HG03196 (cell line): ENCODE data around the gene TPCN2.

ENCODE experiments used
- ATAC-seq: cut with Tn5 transposase; IDR thresholded peaks from one replicate; pipeline ENCODE4 v1.9.1; 2021; ENCODE audit not compliant: unreplicated experiment

Gene TPCN2

DNA sequence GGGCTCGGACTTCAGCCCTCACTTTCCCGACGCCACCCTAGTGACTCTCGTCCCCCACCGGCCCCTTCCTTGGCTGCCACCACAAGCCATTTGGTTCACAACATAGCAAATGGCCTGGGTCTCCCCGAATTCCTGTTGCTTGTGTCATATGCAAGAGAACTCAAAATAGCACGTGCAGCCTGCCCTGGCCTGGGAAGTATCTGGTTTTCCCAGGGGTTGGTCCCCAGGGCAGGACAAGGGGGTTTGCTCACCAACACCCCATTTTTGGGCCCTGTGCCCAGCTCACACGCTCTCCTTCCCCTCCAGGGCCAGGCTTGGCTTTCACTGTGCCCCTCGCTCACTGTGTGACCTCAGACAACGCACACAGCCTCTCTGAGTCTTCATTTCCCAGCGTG, 12.8 kb upstream of the TPCN2 start:
- no peak for ATAC-seq

DNA sequence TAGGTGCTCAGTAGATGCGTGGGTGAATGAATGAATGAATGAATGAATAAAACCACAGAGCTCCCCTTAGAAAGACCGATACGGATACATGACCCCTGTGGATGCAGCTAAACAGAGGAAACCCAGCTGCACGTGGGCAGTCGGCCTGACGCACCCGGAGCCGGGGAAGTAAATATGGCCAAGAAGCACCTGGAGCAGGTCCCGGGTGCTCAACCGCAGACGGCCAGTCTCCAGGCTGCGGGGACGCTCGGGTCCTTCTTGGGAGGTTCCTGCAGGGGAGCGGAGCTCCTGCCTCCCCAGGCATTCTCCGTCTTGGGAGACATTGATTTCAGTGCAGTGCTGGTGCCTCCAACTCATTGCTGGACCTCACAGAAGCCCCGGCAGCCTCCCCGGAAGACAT, 11.7 kb upstream of the TPCN2 start:
- no peak for ATAC-seq

DNA sequence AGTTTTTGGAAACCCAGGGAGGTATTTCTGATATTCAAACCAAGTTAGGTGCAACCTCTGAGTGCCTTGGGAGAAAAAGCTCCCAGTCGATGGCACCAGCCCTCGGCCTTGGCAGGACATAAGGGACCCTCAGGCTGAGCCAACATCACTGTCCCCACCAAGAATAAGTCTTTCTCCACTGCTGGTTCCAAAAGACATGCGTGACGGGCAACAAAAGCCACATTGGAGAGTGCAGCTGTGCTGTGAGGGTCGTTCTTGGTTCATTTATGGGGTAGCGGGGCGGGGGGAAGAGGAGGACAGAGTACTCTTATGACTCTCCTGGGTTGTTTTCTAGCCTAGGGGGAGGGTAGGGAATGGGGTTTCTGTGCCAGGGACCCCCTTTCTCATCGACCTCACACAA, 11.2 kb upstream of the TPCN2 start:
- no peak for ATAC-seq

DNA sequence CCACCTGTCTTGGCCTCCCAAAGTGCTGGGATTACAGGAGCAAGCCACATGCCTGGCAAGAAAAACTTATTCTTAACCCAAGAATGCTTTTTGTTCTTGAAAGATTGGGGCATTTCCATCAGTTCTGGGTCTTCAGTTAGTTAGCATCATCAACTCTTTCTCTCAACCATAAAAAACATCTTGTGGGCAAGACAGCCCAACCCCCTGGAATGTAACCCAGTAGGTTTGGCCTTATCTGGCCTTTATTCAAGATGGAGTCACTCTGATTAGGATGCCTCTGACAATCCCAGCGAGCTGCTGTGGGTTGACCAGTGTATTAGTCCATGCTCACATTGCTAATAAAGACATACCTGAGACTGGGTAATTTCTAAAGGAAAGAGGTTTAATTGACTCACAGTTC, 9.2 kb upstream of the TPCN2 start:
- no peak for ATAC-seq

DNA sequence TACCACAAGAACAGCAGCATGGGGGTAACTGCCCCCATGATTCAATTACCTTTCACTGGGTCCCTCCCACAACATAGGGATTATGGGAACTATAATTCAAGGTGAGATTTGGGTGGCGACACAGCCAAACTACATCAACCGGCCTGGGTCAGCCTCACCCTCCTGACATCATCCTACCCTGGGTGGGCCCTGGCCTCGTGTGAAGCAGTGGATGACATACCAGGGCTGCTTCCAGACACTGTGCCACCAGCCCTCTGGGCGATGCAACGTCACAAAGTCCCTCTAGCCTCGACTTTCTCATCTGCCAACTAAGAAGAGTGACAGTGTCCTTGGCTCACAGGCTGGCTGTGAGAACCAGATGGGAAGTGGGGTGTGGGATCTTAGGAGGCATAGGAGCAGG, 8.7 kb upstream of the TPCN2 start:
- no peak for ATAC-seq

DNA sequence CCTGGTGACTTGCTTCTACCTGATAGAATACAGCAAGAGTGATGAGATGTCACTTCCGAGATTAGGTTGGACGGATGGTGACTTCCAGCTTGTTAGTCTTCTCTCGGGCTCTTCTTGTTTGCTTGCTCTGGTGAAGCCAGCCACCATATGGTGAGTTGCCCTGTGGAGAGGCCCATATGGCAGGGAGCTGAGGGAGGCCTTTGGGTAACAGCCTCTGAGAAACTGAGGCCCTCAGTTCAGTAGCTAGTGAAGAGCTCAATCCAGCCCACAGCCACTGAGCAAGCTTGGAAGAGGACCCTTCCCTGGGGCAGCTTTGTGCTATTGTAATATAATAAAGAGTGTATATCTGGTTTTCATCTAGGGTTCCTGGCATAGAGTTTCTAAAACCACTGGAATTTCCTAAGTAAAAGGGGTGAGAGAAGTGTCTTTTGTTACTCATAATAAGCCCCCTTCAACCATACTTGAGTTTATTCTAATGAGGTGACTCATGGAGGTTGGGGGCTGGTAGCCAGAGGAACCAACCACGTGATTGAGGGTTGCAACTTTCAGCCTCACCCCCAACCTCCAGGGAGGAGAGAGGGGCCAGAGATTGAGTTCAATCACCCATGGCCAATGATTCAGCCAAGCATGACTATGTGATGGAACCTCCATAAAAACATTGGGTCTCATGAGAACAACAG, 8.0 kb upstream of the TPCN2 start:
- no peak for ATAC-seq

DNA sequence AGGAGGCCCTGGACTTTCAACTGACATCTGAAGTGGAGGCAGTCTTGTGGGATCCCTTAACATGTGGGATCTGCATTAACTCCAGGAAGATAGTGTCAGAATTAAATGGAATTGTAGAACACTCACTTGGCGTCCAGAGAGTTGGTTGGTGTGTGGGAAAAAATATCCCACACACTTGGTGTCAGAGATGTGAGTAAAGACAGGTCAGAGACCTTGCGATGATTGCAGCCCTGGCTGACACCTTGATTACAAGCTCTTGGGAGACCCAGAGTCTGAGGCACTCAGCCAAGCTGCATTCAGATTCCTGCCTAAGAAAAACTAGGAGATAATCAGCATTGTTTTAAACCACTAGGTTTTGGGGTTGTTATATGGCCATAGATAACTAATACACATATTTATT, 7.2 kb upstream of the TPCN2 start:
- ATAC-seq, result no peak

DNA sequence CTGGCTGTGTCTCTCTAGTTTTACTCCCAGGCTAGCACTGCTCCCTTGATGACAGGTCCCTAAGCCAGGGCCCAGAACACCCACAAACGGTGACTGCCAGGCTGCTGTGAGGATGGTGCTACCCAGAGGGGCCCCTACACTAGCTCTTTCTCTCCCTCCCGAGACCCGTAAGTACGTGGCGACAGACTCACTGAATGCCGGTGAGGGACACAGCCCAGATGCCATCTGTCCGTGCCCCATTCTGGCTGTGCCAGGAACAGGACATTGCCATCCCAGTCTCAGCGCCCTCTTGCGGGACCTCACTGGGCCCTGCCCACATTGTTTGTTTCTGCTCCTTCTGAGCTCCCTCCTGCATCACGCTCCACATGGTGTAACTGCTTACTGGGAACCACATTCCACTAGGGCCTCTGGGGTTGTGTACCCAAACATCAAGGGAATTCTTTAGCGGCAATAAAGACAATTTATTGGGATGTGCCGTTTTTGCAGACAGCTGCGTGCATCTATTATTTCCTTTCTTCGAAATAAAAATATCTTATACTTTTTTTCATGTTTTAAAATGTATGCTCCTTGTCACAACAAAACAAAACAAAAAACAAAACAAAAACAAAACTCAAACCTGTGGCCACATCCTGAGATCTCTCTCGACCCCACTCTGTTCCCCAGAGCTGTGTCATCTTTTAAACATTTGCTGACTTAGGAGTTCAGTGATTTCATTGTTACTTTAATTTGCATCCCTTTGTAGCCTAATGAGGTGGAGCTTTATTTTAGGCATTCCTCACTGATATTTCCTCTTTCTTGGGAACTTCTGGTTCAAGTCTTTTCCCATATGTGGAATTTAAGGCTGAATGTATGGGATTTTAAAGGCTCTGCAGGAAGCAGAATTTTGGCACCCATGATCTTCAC, 4.4 kb upstream of the TPCN2 start:
- ATAC-seq, result no peak

DNA sequence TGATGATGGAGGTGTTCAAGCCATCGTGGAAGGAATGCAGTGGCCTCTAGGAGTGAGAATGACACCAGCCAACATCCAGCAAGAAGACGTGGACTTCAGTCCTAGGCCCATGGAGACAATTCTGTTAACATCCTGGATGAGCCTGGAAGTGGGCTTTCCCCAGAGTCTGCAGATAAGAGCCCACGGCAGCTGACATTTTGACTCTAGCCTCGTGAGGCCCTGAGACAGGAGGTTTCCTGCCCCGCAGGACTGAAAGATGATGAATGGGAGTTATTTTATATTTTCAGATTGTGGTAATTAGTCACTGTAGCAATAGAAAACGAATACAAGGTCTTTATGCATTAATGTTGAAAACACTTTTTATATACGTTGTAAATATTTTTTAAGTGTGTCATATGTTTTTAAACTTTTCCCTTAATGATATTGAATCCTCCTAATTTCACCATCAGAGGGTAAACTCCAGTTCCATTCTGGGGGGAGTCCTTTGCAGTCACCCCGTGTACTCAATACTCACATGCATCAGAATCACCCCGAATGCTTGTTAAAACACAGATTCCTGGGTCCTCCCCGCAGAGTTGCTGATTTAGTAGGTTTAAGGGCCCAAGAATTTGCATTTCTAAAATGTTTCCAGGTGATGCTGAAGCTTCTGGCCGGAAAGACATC, 570 bp upstream of the TPCN2 start:
- ATAC-seq, result no peak

DNA sequence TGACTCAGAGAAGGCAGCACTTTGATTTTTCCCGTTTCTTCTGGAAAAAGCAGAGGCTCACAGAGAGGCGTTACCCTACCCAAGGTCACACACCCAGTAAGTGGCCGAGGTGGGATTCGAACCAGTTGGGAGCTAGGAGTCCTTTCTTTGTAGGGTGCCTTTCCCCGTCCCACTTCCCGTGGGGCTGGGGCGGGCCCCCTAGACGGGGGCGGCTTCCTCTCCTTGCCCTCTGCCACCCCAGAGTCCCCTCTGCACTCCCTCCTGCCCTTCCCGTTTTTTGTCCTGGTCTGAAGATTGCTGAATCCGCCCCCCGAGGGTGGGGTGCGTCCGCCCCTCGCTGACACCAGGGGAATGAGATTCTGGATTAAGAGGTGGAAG, 747 bp downstream of the TPCN2 start:
- ATAC-seq, result no peak

DNA sequence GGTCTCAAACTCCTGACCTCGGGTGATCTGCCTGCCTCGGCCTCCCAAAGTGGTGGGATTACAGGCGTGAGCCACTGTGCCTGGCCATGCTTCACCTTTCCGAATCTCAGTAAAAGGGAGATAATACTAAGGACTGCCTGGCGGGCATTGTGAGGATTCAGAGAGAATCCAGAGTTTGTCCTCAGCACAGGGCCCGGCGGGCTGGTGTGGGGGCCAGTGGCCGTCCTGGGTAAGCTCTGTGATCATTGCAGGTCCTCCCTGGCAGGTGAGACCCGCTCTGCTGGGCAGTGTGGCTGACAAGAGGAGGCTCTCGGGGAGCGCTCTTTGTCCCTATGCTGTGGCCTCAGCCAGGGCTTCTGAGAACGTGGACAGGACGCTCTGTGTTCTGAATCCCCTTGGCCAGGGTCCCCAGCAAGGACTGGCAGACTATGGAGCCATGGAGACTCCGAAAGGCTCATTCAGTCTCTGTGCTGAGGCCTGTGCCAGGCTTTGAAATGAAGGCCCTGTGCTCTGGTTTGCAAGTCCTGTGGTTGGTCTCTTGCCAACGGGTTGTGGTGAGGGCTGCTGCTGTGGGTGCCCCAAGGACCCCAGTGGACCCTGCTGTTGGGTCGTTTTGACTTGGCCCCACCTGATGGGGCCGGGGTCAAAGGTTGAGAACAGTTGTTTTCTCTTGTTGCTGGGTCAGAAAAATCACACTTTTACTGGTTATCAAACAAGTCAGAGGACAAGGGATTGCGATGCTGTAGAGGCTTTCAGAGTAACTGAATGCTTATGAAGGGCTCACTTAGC, 2.1 kb downstream of the TPCN2 start:
- ATAC-seq, result no peak

DNA sequence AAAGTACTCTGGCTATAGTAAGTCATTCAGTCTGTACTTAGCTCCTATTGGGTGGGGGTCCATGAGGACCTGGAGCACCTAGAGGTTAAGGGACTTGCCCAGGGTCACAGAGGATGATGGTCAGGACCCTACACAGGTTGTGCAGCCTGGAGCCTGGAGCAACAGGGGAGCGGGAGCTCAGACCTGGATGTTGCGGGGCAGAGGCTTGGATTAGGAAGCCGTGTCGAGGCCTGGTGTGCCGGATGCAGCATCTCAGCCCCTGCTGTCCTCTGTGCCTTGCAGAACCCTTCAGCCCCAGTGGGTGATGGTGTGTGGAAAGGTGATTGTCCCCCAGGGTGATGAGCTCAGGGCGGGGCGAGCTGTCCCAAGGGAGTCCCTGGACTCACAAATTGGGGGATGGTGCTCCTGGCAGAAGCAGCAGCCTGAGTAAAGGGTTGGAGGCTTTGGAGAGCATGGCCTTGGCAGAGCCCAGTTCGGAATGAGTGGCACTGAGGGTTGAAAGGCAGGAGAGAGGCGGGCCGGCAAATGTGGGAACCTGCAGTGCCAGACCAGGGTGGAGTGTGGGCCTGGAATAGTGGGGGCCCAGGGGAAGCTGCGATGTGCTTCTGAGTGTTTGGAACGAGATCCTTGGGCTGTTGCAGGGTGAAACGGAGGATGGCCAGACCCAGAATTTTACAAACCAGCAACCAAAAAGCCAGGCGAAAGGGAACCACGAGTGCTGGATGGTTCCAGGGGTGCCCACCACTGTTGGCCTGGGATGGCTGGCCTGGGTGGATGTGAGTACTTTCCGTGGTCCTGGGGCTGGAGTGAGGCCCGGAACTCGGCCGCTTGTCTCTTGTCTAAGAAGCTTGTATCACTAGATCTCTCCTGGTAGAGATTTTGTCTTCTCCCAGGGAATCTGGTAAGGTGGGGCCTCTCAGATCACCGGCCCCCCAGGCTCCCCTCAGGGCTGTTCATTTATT, 2.9 kb downstream of the TPCN2 start:
- no peak for ATAC-seq

DNA sequence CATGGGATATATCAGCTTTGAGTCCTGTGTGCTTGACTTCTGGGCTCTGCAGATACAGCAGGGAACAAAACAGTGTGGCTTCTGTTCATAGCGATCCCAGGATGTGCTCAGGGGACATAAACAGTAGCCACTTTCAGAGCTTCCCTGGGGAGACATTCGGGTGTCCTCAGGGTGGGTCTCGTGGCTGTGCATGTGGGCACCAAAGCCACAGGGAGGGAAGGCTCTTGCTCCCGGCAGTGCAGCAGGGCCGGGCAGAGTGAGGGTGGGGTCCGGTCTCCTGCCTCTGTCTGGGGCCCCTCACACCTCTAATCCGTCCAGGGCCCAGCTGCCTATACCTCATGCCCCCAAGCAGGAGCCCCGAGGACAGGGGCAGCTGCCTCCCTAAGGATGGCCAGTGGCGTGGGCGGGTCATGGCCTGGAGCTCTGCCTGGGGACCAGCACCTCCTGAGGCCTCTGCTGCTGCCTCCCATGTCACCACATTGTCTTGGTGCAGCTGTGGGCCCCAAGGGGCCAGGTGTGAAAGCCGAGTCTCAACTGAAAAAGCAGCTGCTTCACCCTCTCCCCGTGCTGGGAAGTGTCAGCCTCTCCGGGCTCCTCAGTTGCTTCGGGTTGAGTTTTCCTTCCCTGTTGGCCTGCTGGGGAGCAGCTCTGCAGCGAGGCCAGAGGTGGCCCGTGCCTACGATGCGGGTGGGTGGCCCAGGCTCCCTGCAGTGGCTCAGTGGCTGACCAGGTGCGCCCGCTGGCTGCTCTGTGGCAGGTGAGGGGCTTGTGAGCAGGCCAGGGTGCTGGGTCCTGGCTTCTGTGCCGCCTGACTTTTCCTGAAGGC, 3.8 kb downstream of the TPCN2 start:
- no peak for ATAC-seq

DNA sequence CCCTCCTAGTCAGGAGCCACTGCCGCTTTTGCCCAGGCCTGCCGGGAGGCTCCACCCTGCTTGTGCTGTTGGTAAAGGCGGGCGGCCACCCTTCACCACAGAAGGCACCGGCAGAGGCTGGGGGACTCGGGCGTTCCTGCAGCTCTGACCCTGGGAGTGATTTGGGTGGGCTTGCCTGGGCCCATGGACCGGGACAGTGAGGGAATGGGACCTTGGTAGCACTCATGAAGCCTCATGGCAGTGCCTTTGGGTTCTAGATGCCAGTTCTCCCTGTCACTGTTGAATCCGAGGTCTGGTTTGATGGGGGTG, 4.4 kb downstream of the TPCN2 start:
- no peak for ATAC-seq

DNA sequence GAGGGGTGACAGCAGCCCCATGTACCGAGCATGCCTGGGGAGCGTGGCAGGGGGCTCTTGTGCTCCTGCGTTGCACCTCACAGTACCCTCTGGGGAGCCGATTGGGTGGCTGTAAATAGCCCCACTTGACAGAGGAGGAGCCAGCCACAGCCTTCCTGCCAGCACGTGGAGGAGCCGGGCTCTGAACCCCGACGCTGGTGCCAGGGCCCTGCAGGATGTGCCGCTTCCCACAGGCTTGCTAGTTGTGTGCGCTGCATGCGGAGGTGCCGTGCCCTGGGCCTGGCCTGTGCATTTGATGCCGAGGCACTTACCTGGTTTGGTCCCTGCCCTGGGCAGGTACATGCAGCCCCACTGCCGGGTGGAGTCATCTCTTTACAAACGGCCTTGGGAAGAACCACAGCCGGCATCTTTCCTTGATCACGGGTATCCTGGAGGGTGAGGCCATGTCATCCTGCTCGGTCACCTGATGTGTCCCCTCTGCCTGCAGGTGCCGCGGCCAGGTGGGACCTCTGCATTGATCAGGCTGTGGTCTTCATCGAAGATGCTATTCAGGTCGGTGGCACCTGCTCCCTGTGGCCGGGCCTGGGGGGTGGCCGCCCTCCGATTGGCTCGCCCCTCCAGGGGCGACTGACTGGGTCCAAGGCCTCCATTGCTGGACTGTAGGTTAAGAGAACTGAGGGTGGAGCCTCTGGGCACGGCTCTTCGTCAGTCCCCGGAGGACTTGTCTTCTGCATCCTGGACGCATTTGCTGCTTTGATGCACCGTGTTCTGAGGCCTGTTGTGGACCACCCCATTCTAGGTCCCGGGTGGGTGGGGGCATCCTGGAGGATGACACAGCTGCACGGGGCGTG, 5.0 kb downstream of the TPCN2 start:
- ATAC-seq, result no peak

DNA sequence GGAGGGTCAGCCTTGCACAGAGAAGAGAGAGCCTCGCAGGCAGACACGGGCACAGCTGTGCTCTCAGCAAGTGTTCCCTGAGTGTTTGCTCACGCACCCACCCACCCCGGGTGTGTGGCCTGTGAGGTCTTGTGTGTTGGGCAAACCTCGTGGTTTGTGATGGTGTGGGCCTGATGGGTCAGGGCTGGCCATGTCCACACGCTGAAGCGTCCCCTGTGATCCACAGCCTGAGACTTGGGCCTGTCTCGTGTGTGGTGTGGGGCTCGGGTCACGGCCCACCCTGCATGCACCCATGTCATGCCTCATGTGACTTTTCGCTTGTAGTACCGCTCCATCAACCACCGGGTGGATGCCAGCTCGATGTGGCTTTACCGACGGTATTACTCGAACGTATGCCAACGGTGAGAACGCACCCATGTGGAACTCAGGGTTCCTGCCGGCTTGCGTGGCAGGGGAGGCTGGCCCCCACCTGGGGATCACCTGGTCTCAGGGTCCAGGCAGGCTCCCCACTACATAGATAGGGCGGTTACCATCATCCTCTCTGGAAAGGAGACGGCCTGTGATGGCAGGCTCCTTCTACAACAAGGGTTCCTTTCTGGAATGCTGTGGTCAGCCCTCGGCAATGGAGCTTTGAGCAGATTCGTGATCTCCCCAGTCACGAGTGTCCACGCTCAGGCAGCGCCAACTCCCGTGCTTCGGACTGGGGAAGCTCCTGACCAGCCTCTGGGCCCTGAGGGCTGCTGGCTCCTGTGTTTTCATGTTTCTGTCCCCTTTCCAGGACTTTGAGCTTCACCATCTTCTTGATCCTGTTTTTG, 5.9 kb downstream of the TPCN2 start:
- ATAC-seq, result no peak

DNA sequence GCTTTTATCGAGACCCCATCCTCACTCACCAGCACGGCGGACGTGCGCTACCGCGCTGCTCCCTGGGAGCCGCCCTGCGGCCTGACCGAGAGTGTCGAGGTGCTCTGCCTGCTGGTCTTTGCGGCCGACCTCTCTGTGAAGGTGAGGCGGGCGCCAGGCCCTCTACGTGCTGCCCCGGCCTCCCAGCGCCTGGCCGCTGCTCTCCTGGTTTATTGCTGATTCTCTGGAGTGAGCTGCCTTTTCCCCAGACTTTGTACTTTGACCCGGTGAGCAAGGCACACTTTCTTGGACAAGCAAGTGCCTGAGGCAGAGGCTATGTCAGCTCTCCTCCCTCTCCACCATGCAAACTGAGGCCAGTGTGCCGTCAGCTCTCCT, 6.5 kb downstream of the TPCN2 start:
- ATAC-seq, result no peak
